HT1080 (cell line): ENCODE measurements around the gene POMGNT1. TPM values are rescaled to one million over a fixed set of nuclear protein-coding genes. Genes with fewer than 3 reads are reported as not detected.

Experiments
- DNase-seq: peaks from one replicate; pipeline ENCODE4 v3.0.0-alpha.2; 2015; ENCODE audit warnings: low read depth
- total RNA-seq: library from RNA; depleted of rRNA; stranded (reverse); fragments of >200 nt; shearing (Covaris generic); gene quantifications from 2 replicates; pipeline ENCODE4 v1.2.3, GENCODE V29; 2014

The POMGNT1 gene
- total RNA-seq, 1 experiment from 2014 or later = 110 TPM

DNA sequence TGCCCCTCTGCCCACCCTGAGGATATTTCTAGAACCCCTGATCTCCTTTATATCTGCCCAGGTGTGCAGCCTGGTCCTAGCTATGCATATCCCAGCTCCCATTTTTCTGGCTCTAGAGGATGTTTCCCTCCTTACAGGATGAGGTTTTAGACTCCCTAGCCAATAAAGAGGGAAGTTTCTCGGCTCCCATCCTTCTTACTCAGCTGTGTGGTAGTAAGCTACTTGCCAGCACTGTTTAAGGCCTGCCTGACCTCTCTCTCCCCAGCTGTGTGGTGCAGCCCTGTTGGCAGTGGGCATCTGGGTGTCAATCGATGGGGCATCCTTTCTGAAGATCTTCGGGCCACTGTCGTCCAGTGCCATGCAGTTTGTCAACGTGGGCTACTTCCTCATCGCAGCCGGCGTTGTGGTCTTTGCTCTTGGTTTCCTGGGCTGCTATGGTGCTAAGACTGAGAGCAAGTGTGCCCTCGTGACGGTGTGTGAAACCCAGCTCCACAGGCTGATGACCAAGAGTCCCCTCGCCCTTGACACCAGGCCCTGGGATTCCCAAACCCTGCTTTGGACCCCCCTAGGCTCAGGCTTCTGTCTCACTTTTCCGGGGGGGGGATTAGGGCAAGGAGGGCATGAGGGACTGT, 14.2 kb downstream of the POMGNT1 start:
- peak; percentile 50 for DNase-seq

DNA sequence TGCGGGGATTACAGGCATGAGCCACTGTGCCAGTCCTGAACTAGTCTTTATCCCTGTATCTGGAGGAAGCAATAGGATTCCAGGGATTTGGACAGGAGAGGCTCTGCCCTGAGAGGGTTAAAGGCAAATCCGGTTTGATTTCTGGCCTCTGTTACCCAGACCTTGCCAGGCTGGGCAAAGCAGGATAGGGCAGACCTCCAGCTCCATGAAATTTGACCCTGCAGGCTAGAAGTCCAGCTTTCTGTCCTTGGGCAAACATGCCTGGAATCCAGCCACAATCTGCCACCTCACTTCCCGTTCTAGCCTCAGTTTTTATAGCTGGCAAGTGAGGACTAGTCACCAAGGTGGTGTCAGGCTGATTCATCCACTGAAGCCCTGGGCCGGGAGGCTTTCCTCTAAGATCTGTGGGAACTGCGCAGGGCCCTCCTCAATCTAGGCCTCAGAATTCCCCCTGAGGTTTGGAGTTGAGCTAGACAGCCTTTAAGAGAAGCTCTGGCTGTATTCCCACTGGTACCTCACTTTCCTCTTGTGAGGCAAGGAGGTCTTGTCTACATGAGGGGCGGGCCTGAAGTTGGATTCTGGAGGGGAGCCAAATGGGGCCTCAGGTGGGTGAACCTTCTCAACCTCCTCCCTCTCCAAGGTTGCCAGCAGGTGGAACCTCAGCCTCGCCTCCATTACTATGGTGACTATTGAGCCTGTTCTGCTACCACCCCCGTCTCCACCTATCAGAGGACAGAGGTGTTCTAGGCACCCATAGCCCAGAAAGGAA, 15.0 kb downstream of the POMGNT1 start:
- DNase-seq = peak; percentile 100

- peak; percentile 62 for DNase-seq
Measured at GRCh38 chr1:46181343-46182260, 16.6 kb downstream of the POMGNT1 start.

GRCh38 chr1:46180082-46180616, 18.1 kb downstream of the POMGNT1 start:
- DNase-seq = peak; percentile 37

DNA sequence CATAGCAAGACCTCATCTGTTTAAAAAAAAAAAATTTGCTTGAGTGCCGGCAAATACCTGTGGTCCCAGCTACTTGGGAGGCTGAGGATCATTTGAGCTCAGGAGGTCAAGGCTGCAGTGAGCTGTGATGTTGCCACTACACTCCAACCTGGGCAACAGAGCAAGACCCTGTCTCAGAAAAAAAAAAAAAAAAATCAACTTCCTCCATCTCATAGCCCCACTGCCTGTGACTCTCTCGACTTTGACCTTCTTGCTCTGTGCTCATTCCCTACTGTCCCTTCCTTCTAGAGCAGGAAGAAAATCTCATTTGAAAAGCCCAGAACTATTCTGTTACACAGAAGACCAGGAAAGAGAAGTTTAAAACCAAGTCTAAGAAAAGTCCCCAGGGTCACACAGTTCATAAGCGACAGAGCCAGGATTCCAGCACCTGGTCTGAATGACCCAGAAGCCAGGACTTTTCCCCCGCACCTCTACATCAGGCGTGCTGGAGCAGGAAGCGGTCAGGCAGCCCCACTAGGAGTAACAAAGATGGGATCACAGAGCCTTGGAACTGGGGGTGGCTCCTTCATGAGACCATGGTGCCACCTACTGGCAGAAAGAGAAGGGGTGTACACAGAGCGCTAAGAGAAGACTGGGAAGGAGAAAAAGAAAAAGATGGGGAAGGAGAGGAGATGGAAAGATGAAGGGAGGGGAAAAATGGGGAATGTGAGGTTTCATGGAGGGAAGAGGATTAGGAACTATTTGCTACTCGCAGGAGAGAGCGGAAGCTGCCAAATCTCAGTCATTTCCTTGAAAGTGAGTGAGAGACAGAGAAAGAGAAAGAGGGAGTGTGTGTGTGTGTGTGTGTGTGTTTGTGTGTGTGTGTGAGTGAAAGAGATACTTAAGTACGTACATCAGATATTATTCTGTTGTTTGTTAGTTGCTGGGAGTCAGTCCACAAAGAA, 18.8 kb downstream of the POMGNT1 start:
- peak; percentile 85 for DNase-seq

DNA sequence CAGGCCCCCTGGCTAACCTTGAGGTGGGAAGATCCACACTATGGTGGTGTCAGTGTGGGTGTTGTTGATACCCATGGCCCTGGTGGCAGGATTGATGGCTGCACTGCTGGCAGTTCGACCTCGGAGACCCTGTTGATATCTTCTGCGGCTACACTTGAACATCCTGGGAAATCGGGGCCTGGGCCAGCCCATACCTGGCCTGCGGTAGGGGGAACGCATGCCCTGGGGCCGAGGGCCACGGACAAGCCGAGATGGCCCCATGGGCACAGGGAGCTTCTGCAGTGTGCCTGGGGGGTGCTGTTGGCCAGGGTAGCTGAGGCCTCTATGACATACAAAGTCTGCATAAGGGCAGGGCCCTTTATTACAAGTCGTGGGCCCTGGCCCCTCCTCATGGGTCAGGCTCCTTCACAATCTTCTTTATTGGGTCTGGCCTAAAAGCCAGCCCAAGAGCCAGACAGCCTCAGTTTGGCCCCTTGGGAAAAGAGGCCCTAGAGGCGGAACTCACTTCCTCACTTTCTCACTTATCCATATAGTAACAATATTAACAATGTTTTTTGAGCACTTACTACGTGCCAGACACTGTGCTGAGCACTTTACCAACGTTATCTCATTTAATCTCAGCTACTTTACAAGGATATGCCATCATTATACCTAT, 21.9 kb downstream of the POMGNT1 start, which contains the start of gene P3R3URF:
P3R3URF (minus strand) TSS at position 278 of the 655 bp plus-strand sequence; CDS start at position 261, 17 bp downstream.
- DNase-seq = no peak

GRCh38 chr1:46175243-46175642, 23.0 kb downstream of the POMGNT1 start:
- no peak for DNase-seq

DNA sequence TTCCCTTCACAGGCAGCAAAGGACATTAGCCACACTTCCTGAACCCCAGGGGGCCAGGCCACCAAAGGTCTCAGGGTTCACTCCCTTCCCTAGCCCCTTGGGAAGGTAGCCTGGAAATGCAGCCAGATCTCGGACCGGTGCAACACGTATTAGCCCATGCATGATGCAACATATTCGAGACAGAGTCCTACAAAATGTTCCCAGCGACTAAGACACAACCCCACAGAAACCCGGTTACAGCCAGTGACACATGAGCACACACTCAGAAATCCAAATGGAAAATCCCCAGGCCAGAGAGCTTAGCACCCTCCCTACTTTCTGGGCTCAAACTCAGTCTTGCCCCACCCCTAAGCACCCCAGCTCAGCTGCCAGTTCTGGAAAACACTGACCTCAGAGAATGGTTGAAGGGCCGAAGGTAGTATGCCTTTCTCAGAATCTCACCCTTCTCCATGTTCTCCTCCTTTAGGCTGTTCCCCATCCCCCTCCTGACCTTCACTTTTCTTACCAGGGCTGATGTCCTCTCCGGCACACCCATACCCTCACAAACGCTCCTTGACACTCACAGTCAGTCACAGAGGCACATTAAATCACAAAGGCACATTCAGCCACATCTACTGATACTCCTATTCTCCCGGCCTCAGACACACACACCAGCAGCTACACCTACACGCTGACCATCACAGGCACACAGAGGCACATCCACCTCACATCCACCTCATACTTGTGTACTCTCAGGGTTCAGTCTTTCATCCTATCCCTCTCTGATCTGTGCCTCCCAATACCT, 23.6 kb downstream of the POMGNT1 start, which contains the start of gene TSPAN1:
TSPAN1 (plus strand) TSS at position 640 of the 784 bp plus-strand sequence. CDS start 6,021 bp downstream, outside the sequence.
- DNase-seq = no peak

DNA sequence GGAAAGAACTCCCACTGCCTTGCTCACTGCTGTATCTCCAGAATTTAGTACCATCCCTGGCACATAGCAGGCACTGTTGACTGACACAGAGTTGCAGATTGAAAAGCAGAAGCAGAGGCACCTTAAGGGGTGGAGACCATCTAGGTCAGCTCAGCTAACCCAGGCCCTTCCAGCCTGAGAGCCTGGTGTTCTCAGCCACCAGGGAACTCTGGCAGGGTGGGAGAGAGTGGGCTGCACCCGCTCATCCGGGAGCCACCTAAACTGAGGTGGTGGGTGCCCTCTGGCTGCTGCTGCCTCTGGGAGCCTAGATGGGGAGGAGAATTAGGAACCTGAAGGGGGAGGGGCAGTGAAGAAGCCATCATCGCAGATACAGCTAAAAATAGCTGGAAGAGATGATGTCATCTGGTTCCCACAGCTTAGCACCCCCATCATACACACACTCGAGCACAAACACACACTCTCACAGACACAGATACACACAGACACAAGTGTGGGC, 24.8 kb downstream of the POMGNT1 start:
- DNase-seq = no peak

DNA sequence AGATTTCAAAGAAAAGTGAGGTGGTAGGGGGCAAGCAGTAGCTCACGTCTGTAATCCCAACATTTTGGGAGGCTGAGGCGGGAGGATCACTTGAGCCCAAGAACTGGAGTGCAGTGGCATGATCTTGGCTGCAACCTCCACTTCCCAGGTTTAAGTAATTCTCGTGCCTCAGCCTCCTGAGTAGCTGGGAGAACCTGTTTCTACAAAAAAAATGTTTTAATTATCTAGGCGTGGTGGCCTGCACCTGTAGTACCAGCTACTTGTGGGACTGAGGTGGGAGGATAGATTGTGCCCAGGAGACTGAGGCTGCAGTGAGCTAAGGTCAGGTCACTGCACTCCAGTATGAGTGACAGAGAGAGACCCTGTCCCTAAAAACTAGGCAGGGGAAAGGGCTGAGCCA, 25.9 kb downstream of the POMGNT1 start:
- DNase-seq = no peak

- no peak for DNase-seq
Measured at GRCh38 chr1:46171871-46172270, 26.4 kb downstream of the POMGNT1 start.

- peak; percentile 30 for DNase-seq
Measured at GRCh38 chr1:46171351-46171750, 26.9 kb downstream of the POMGNT1 start.

GRCh38 chr1:46169811-46170454, 28.3 kb downstream of the POMGNT1 start:
- no peak for DNase-seq

DNA sequence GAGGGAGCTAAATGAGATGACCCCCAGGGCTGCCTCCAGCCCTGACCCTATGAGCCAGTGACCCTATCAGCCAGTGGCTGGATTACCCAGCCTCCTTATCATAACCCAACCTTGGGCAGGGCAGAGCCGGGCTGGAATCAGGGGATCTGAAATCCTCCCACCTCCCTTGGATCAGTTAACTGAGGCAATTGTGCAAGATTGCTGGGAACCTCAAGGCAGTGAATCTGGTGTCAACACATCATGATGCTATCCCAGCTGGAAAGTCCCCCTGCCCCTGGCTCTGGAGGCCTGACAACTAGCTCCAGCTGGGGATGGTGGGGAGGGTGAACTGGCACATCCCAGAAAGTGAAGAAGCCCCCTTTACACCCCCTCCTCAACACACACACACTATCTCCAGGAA, 29.8 kb downstream of the POMGNT1 start:
- DNase-seq = no peak

DNA sequence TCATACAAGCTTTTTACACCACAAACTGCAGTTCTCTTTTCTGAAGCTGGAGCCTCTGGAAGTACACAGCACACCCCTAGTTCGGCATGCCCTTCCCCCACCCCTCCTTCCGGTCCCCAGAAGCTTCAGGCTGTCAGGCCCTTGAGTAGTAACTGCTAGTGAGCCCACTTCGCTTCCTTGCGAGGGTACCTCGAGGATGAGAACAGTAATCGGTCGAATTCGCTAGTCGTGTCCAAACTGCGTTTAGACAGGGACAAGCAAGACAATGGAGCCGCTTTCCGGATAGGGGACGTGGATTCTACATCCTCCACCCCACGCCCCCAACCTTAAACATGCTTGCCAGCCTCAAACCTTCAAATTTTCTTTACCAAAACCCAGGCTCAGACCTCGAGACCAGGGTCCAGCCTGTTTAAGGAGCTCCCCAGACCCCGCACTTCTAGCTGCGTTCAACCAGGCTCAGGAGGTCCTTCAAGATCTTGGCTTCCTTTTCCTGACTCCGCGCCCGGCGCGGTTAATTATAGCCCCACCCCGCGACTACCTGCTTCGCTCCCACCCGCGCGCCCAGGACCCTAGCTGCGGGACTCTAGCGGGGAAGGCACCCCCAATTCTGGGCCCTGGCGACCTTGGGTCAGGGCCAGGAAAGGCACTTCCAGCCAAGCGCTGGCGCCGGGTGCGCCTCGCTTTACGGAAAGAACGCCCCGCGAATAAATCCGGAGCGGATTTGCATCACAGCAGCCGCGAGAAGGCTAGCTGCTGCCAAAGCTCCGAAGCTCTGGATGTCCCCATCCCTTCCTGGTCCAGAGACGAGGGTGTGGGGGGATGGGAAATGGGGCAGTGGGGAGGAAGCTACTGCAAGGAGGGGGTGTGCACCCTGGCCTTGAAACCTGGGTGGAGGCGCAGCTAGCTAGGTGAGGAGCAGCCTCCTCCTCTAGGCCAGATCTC, 31.4 kb downstream of the POMGNT1 start:
- DNase-seq = no peak

GRCh38 chr1:46160212-46160611, 38.0 kb downstream of the POMGNT1 start:
- DNase-seq = no peak

GRCh38 chr1:46159516-46159915, 38.7 kb downstream of the POMGNT1 start:
- no peak for DNase-seq
